Sigmoid colon (tissue), 7 donors: ENCODE results near the gene AP3S1. TPM values are rescaled to one million over a fixed set of nuclear protein-coding genes. Genes with fewer than 3 reads are reported as not detected.

ENCODE experiments used
- DNase-seq: peaks from one replicate; pipeline ENCODE4 v3.0.0-alpha.2; 2019
- H3K27ac ChIP-seq, 4 donors: fragments of 200-600 bp; sonication (generic); one replicate each; pipeline ENCODE4 v1.5.1; 2016 to 2019; ENCODE audit warnings: mild to moderate bottlenecking in 1 of 4
- H3K27me3 ChIP-seq, 3 donors: fragments of 200-600 bp; sonication (generic); one replicate each; pipeline ENCODE4 v1.5.1; 2019; ENCODE audit warnings: mild to moderate bottlenecking in 1 of 3
- H3K36me3 ChIP-seq, 4 donors: fragments of 200-600 bp; sonication (generic); one replicate each; pipeline ENCODE4 v1.5.1; 2016 to 2019
- H3K4me1 ChIP-seq, 4 donors: fragments of 200-600 bp; sonication (generic); one replicate each; pipeline ENCODE4 v1.5.1; 2017 to 2019
- H3K4me3 ChIP-seq, 4 donors: fragments of 200-600 bp; sonication (generic); one replicate each; pipeline ENCODE4 v1.5.1; 2017 to 2019; ENCODE audit warnings: mild to moderate bottlenecking in 2 of 4, moderate library complexity in 1 of 4
- H3K9me3 ChIP-seq, 4 donors: fragments of 200-600 bp in 3 of 4; sonication (generic) in 3 of 4; one replicate each; pipeline versions ENCODE4 v1.5.1 to v1.6.1; 2013 to 2019
- CTCF ChIP-seq, 4 experiments: fragments of 450-650 bp in 3 of 4; fragments of 200-600 bp in 1 of 4; IDR thresholded peaks; one replicate each; pipeline ENCODE4 v1.5.1; 2016 to 2019; ENCODE audit warnings: antibody characterized with exemption in 4 of 4, mild to moderate bottlenecking in 3 of 4, moderate library complexity in 2 of 4
- EP300 ChIP-seq, 4 donors: sonication (generic); formaldehyde crosslinking; IDR thresholded peaks; one replicate each; pipeline ENCODE4 v1.6.1; 2017; ENCODE audit warnings: antibody characterized with exemption in 4 of 4
- POLR2A ChIP-seq, 2 donors: fragments of 450-650 bp; IDR thresholded peaks; one replicate each; pipeline ENCODE4 v1.6.1; 2016; ENCODE audit warnings: antibody characterized with exemption in 2 of 2, mild to moderate bottlenecking in 2 of 2, moderate library complexity in 2 of 2
- POLR2AphosphoS5 ChIP-seq, 4 donors: sonication (generic); formaldehyde crosslinking; IDR thresholded peaks; one replicate each; pipeline ENCODE4 v1.6.1; 2017; ENCODE audit warnings: antibody characterized with exemption in 4 of 4
- WGBS, 2 donors: extraction: QIAGEN DNeasy Blood & Tissue Kit; methylation state at CpG; one replicate each; pipeline ENCODE4 v1.1.7; 2013; 5-methylcytosine and 5-hydroxymethylcytosine counted together
- intact Hi-C: fragments of 100-400 bp; cut with DNase I; formaldehyde crosslinking; loops from one replicate; pipeline ENCODE4 v1.15.1; 2023
- polyA plus RNA-seq, 3 donors: library from polyadenylated mRNA; stranded (reverse); fragments of 200-250 nt; gene quantifications; one replicate each; pipeline ENCODE4 v1.2.3, GENCODE V29; 2013
- total RNA-seq, 4 donors: library from RNA; depleted of rRNA; stranded (reverse); fragments of >200 nt; gene quantifications; one replicate each; pipeline ENCODE4 v1.1.0, GENCODE V29; 2016
- donor health status: healthy with polysubstance abuse.
- donor health status: Bipolar disorder and iron deficiency.
- donor health status: healthy.

Gene AP3S1
- total and polyA plus RNA-seq, 7 donors: 59.7 to 229 (median 128) TPM

DNA sequence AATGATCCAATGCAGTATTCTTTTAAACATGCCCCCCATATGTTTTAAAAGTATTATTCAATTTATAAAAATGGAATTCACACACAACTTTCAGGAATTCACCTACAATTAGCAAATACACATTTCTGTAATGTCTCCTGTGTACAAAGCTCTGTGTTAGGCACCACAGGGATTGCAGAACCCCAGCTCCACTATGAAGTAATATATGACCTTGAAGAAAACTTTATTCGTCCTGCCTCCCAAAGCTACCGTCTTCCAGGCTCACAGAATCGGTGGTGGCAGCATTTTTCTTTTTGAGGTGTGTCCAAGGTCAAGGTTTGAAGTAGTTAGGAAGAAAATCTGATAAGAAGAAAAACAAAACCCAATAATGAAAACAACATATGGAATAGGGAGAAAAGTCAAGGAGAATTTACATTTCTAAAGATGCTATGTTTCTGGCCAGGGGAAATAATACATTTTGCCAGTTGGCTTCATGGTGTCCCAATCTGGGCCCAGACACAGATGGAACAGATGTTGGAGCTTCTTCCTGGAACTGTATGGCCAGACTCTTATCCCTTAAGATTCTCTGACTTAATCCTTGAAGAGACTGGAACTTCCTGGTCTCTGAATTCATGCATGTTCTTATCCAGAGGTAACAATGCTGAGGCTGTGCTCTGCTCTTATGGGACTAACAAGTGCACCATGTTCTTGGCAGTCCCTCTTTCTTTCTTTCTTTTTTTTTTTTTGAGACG, 98.5 kb downstream of the AP3S1 start:
- no peak for DNase-seq
- WGBS, 2 donors: 41 to 81% methylated on average over 3 to 4 of the region's 4 CpGs

GRCh38 chr5:115941051-115941675, 99.4 kb downstream of the AP3S1 start:
- 85 to 87% methylated on average over 9 of the region's 9 CpGs for WGBS, 2 donors
- Histone ChIP-seq H3K9me3 (no peaks in the 10 kb centered on the region), H3K4me3 (no peak overlapping the region), H3K4me1 (no peaks in the 10 kb centered on the region), H3K27me3 (no peaks in the 10 kb centered on the region), H3K27ac (no peak overlapping the region), H3K36me3 (no peaks in the 10 kb centered on the region)
- TF ChIP-seq POLR2AphosphoS5 (IDR thresholded peaks at IDR 0.05) (no peak), EP300 (IDR thresholded peaks at IDR 0.05) (no peak), CTCF (IDR thresholded peaks at IDR 0.05) (no peak), POLR2A (IDR thresholded peaks at IDR 0.05) (no peak)
- intact Hi-C loops: no loop called here
- no peak for DNase-seq

More for the DNA sequence above, 98.5 kb downstream of the AP3S1 start:
- Histone ChIP-seq H3K27ac (no peak overlapping the region), H3K4me3 (no peak overlapping the region), H3K4me1 (no peaks in the 10 kb centered on the region), H3K9me3 (no peaks in the 10 kb centered on the region), H3K27me3 (no peaks in the 10 kb centered on the region), H3K36me3 (no peaks in the 10 kb centered on the region)
- intact Hi-C loops: no loop called here
- TF ChIP-seq POLR2AphosphoS5 (IDR thresholded peaks at IDR 0.05): no peak
- no peak for TF ChIP-seq CTCF (IDR thresholded peaks at IDR 0.05)
- no peak for TF ChIP-seq EP300 (IDR thresholded peaks at IDR 0.05)
- no peak for TF ChIP-seq POLR2A (IDR thresholded peaks at IDR 0.05)

DNA sequence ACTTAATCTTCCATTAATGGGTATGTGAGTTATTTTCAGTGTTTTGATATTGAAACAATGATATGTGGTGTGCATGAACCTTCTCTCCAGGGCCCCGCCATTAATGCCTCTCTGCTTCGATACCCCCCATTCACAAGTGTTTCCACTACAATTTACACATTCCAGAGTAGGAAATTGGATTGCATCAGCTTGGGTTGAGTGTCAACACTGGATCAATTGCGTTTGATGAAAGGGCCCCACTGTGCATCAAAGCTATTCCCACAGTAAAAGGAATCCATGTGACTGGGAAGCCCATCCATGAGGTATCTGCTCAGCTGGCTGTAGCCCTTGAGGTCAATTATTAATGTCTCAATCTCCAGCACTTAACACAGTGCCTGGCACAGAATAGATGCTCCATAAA, 102.8 kb downstream of the AP3S1 start:
- Histone ChIP-seq H3K36me3 (no peaks in the 10 kb centered on the region), H3K4me1 (no peaks in the 10 kb centered on the region), H3K9me3 (peaks cover 0 to 2% (median 0%) of the 10 kb centered on the region in 4 donors), H3K27me3 (no peaks in the 10 kb centered on the region), H3K27ac (no peak overlapping the region), H3K4me3 (no peak overlapping the region)
- TF ChIP-seq POLR2A (IDR thresholded peaks at IDR 0.05) (no peak), CTCF (IDR thresholded peaks at IDR 0.05) (no peak)
- WGBS, 2 donors: 79 to 87% methylated on average over 3 of the region's 3 CpGs
- no peak for DNase-seq
- intact Hi-C loops: no loop called here

DNA sequence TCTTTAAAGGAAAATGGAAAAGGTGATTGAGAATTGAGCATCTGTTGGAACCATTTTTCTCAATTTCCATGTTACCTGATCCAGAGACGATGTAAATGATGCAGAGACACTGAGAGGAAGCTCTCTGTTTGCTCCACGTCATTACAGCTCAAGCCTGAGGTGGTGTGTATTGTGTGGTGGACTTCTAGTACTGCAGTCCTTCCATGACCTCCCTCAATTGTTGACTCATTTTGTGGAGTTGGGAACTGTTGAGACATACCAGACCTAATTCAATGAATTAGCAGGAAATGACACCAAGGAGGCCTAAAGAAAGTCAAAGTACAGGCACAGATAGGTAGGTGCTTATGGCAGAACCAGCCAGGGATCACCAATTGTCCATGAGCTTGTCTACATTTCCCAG, 104.9 kb downstream of the AP3S1 start:
- intact Hi-C loops: no loop called here
- no peak for TF ChIP-seq POLR2AphosphoS5 (IDR thresholded peaks at IDR 0.05)
- peaks cover 0 to 2% (median 0%) of the 10 kb centered on the region in 4 donors for H3K9me3 ChIP-seq
- no peak overlapping the region for H3K27ac ChIP-seq
- H3K4me3 ChIP-seq: no peak overlapping the region
- no peaks in the 10 kb centered on the region for H3K27me3 ChIP-seq
- 88 to 91% methylated on average over 2 of the region's 2 CpGs for WGBS, 2 donors
- H3K4me1 ChIP-seq: no peaks in the 10 kb centered on the region
- no peaks in the 10 kb centered on the region for H3K36me3 ChIP-seq
- no peak for DNase-seq

DNA sequence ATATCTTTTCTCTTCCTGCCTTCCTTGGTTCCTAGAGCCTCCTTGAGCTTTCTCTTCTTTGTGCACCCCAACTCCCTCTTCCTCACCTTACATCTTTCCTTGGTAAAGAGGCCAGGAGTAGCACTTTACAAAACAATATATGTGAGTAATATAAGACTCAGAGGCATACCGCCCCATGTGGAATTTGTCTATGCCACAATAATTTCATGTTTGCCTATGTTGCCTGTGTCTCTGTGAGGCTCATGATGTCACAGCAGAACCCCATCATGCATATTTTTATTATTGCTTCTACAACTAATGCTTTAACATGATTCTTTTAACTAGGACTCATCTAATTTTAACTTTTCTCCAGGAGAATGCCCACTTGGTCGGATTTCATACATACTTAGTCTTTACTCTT, 105.5 kb downstream of the AP3S1 start:
- no peak for TF ChIP-seq CTCF (IDR thresholded peaks at IDR 0.05)
- Histone ChIP-seq H3K27ac (no peak overlapping the region), H3K9me3 (peaks cover 0 to 2% (median 0%) of the 10 kb centered on the region in 4 donors), H3K4me1 (no peaks in the 10 kb centered on the region), H3K4me3 (no peak overlapping the region), H3K36me3 (no peaks in the 10 kb centered on the region), H3K27me3 (no peaks in the 10 kb centered on the region)
- no peak for DNase-seq
- intact Hi-C loops: no loop called here
- 61 to 86% methylated on average over 2 of the region's 2 CpGs for WGBS, 2 donors
